SK-N-SH treated with all-trans-retinoic acid at 6 μM for 48 hours (cell line): ENCODE data around the gene STK32B.

Experiments
- ARNTL ChIP-seq: fragments of 450-650 bp; formaldehyde crosslinking; IDR thresholded peaks from 2 replicates; pipeline ENCODE4 v1.5.0; 2020; ENCODE audit warnings: low read depth, mild to moderate bottlenecking, moderate library complexity, borderline replicate concordance
- ZFP30 ChIP-seq: fragments of 450-650 bp; formaldehyde crosslinking; IDR thresholded peaks from 2 replicates; pipeline ENCODE4 v1.5.0; 2022; ENCODE audit warnings: mild to moderate bottlenecking, moderate library complexity
- ZNF8 ChIP-seq: fragments of 450-650 bp; formaldehyde crosslinking; IDR thresholded peaks from 2 replicates; pipeline ENCODE4 v1.5.0; 2020; ENCODE audit warnings: mild to moderate bottlenecking, moderate library complexity
- TF ChIP-seq, protein P1 (sequence below): fragments of 250-450 bp; sonication (Bioruptor Pico); IDR thresholded peaks from 2 replicates; pipeline ENCODE4 v1.5.1; 2020; ENCODE audit warnings: low read depth, mild to moderate bottlenecking, moderate library complexity
- TF ChIP-seq, protein P2 (sequence below): fragments of 250-450 bp; sonication (Bioruptor Pico); IDR thresholded peaks from 2 replicates; pipeline ENCODE4 v1.8.0; 2020; ENCODE audit warnings: mild to moderate bottlenecking, moderate library complexity, borderline replicate concordance
- TF ChIP-seq, protein P3 (sequence below): fragments of 250-450 bp; sonication (Bioruptor Pico); IDR thresholded peaks from 2 replicates; pipeline ENCODE4 v1.5.0; 2020; ENCODE audit warnings: mild to moderate bottlenecking, moderate library complexity
- TF ChIP-seq, protein P4 (sequence below): fragments of 250-450 bp; sonication (Bioruptor Pico); IDR thresholded peaks from 2 replicates; pipeline ENCODE4 v1.8.0; 2021; ENCODE audit warnings: low read depth, mild to moderate bottlenecking, moderate library complexity, borderline replicate concordance

DNA sequence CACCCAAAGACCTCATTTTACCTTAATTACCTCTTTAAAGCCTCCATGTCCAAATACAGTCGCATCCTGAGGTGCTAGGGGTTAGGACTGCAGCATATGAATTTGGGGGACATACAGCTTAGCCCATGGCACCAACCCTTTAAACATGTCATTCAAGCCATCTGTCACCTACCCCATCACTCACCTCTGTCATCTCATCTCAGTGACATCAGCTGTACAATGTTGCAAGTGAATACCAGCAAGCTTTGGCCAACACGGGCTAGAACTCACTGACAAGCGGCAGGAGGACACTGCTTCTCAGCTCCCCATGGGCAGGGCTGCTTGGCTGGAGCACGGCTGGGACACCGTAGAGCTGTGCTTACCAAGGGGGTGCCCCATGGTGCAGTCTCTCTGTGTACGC is 107.5 kb downstream of the STK32B start:
- TF ChIP-seq ARNTL (CRISPR knock-in tag): no peak
- no peak for TF ChIP-seq ZNF8 (CRISPR knock-in tag)
- TF ChIP-seq, protein P1, sequence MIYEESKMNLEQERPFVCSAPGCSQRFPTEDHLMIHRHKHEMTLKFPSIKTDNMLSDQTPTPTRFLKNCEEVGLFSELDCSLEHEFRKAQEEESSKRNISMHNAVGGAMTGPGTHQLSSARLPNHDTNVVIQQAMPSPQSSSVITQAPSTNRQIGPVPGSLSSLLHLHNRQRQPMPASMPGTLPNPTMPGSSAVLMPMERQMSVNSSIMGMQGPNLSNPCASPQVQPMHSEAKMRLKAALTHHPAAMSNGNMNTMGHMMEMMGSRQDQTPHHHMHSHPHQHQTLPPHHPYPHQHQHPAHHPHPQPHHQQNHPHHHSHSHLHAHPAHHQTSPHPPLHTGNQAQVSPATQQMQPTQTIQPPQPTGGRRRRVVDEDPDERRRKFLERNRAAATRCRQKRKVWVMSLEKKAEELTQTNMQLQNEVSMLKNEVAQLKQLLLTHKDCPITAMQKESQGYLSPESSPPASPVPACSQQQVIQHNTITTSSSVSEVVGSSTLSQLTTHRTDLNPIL (CRISPR knock-in tag): no peak
- no peak for TF ChIP-seq ZFP30
- TF ChIP-seq, protein P2, sequence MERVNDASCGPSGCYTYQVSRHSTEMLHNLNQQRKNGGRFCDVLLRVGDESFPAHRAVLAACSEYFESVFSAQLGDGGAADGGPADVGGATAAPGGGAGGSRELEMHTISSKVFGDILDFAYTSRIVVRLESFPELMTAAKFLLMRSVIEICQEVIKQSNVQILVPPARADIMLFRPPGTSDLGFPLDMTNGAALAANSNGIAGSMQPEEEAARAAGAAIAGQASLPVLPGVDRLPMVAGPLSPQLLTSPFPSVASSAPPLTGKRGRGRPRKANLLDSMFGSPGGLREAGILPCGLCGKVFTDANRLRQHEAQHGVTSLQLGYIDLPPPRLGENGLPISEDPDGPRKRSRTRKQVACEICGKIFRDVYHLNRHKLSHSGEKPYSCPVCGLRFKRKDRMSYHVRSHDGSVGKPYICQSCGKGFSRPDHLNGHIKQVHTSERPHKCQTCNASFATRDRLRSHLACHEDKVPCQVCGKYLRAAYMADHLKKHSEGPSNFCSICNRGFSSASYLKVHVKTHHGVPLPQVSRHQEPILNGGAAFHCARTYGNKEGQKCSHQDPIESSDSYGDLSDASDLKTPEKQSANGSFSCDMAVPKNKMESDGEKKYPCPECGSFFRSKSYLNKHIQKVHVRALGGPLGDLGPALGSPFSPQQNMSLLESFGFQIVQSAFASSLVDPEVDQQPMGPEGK (CRISPR knock-in tag): no peak
- TF ChIP-seq, protein P3, sequence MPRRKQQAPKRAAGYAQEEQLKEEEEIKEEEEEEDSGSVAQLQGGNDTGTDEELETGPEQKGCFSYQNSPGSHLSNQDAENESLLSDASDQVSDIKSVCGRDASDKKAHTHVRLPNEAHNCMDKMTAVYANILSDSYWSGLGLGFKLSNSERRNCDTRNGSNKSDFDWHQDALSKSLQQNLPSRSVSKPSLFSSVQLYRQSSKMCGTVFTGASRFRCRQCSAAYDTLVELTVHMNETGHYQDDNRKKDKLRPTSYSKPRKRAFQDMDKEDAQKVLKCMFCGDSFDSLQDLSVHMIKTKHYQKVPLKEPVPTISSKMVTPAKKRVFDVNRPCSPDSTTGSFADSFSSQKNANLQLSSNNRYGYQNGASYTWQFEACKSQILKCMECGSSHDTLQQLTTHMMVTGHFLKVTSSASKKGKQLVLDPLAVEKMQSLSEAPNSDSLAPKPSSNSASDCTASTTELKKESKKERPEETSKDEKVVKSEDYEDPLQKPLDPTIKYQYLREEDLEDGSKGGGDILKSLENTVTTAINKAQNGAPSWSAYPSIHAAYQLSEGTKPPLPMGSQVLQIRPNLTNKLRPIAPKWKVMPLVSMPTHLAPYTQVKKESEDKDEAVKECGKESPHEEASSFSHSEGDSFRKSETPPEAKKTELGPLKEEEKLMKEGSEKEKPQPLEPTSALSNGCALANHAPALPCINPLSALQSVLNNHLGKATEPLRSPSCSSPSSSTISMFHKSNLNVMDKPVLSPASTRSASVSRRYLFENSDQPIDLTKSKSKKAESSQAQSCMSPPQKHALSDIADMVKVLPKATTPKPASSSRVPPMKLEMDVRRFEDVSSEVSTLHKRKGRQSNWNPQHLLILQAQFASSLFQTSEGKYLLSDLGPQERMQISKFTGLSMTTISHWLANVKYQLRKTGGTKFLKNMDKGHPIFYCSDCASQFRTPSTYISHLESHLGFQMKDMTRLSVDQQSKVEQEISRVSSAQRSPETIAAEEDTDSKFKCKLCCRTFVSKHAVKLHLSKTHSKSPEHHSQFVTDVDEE (CRISPR knock-in tag): no peak
- TF ChIP-seq, protein P4, sequence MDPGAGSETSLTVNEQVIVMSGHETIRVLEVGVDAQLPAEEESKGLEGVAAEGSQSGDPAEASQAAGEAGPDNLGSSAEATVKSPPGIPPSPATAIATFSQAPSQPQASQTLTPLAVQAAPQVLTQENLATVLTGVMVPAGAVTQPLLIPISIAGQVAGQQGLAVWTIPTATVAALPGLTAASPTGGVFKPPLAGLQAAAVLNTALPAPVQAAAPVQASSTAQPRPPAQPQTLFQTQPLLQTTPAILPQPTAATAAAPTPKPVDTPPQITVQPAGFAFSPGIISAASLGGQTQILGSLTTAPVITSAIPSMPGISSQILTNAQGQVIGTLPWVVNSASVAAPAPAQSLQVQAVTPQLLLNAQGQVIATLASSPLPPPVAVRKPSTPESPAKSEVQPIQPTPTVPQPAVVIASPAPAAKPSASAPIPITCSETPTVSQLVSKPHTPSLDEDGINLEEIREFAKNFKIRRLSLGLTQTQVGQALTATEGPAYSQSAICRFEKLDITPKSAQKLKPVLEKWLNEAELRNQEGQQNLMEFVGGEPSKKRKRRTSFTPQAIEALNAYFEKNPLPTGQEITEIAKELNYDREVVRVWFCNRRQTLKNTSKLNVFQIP: no peak
